IMR-90 (cell line): ENCODE results near the gene MAST3.

Source experiments
- BHLHE40 ChIP-seq: fragments of 150-350 bp; IDR thresholded peaks from 2 replicates; pipeline ENCODE4 v1.6.1; 2016; ENCODE audit warnings: mild to moderate bottlenecking, low read depth, low read length
- FOS ChIP-seq: fragments of 150-350 bp; IDR thresholded peaks from 2 replicates; pipeline ENCODE4 v1.6.1; 2016; ENCODE audit warnings: low read depth, low read length
- POLR2A ChIP-seq: IDR thresholded peaks from 2 replicates; pipeline ENCODE4 v1.6.1; 2012; ENCODE audit warnings: mild to moderate bottlenecking, low read depth, low read length
- RCOR1 ChIP-seq: IDR thresholded peaks from 2 replicates; pipeline ENCODE4 v1.6.1; 2012; ENCODE audit warnings: mild to moderate bottlenecking, low read length, improper control_type of control experiment; ENCODE audit not compliant: insufficient replicate concordance
- TF ChIP-seq, protein P1 (sequence below): conservative IDR thresholded peaks from 2 replicates; pipeline ENCODE4 v1.5.1; 2012; ENCODE audit warnings: mild to moderate bottlenecking, low read depth, low read length, improper control_type of control experiment

DNA sequence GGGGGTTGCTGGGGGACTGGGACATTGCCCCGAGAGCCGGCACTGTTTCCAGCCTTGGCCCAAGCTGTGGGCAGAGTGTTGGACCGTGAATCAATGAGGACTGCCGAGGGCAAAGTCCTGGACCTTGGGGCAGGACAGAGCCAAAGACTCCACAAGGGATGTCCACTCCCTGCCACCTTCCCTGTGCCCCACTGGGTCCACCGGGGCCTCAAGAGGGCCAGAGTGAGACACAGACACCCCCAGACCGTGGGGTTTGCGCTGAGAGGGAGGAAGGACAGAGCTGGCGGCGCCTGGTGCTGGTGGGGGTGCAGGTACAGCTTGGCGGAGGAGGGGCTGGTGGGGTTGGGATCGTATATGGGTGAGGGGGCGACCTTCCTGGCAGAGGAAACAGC, 11.8 kb downstream of the MAST3 start:
- TF ChIP-seq, protein P1, sequence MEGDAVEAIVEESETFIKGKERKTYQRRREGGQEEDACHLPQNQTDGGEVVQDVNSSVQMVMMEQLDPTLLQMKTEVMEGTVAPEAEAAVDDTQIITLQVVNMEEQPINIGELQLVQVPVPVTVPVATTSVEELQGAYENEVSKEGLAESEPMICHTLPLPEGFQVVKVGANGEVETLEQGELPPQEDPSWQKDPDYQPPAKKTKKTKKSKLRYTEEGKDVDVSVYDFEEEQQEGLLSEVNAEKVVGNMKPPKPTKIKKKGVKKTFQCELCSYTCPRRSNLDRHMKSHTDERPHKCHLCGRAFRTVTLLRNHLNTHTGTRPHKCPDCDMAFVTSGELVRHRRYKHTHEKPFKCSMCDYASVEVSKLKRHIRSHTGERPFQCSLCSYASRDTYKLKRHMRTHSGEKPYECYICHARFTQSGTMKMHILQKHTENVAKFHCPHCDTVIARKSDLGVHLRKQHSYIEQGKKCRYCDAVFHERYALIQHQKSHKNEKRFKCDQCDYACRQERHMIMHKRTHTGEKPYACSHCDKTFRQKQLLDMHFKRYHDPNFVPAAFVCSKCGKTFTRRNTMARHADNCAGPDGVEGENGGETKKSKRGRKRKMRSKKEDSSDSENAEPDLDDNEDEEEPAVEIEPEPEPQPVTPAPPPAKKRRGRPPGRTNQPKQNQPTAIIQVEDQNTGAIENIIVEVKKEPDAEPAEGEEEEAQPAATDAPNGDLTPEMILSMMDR: no peak
- TF ChIP-seq RCOR1 (no peak), FOS (no peak), BHLHE40 (no peak), POLR2A (no peak)
